T-helper 1 cell treated with Interleukin-12 subunit alpha and Interleukin-12 subunit beta and Interleukin-4 antibody, amounts not matched to agents 30 ng/mL and 1 ng/mL, for 36 hours (primary cell): ENCODE results near the gene DMC1. TPM values are rescaled to one million over a fixed set of nuclear protein-coding genes. Genes with fewer than 3 reads are reported as not detected.
"Not testable (repeated sequence)": the region's sequence is repeated elsewhere in the genome, so short reads cannot be mapped to it uniquely, and the experiment has no call there.

Experiments
- intact Hi-C: fragments of 100-400 bp; cut with micrococcal nuclease; formaldehyde crosslinking; loops from one replicate; pipeline ENCODE4 v1.15.1; 2024
- total RNA-seq: library from RNA; stranded (reverse); gene quantifications from 2 replicates; pipeline ENCODE4 v1.2.3, GENCODE V29; 2022

DMC1 gene
- total RNA-seq, 1 donor from 2014 or later, result 4.6 TPM

DNA sequence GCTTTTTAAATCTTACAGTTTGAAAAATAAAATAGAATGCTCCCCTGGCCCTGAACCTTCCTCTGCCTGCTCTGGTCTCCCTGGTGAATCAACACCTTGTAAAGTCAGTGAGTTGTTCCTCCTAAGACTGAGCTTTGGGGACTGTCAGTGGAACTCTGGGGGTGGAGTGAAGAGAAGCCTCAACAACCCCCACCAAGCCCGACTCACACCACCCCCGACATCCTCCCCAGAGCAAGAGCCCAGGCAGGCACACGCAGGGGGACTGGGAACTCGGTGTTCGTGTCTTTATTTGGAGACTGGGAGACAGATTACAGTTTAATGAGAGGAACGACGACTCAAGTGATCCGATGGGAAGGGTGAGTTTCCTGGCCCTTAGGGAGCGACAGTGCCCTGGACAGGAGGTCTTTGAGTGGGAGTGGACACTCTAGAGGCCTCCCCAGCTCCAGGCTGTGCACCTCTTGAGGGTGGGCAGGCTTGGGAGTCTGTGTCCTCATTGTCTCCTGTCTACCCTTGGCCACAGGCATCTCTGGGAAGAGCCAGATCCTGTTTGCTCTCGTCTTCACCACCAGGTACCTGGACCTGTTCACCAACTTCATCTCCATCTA is 95.9 kb downstream of the DMC1 start:
- intact Hi-C loops, result no loop called here

DNA sequence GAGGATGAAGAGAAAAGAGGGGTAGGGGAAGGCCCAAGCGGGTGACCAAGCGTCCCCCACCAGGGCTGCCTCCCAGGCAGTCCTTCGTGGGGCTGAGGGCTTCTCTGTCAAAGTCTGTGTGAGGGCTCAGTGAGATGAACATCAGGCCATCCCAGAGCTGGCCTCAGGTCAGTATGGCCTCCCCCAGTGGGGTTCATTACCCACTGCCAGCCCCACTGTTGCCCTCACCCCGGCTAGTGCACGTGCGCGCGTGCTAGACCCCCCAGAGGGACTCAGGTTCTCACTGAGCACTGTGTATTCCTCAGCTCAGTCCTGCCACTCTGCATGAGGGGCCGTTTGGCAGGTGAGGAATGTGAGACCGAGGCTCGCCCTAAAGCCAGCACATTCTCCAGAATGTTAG is 98.7 kb downstream of the DMC1 start:
- intact Hi-C loops, result no loop called here

DNA sequence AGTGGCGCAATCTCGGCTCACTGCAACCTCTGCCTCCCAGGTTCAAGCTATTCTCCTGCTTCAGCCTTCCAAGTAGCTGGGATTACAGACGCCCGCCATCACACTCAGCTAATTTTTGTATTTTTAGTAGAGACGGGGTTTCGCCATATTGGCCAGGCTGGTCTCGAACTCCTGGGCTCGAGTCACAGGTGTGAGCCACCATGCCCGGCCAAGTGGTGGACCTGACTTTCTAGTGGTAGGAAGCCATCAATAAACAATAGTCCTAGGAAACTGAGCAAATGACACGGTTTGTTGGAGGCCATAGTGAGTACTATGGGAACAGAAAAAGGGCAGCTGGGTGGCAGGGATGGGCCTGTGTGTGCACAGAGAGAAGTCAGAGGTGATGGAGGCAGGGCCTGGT is 99.8 kb downstream of the DMC1 start:
- intact Hi-C loops, result not testable (repeated sequence)

DNA sequence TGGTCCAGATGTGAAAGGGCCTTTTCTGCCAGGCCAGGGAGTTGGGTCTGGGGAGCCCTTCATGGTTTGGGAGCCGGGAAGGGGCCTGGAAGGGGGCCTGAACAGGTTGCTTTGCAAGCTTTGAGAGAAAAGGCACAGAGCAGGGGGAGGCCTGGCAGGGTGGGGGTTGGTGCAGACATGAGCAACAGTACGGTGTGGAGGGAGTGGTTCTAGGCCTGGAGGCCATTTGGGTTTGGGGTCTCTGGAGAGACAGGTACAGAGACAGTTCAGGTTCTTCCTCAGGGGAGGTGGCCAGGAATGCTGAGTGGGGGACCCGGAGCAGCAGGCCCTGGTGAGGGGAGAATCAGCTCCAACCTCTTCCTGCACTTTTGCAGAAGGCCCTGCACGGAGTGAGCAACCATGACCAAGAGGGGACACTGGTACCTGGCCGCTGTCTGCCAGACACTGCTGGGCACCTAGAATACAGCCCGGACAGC is 100.6 kb downstream of the DMC1 start:
- intact Hi-C loops, result loop anchor here (5.0 kb wide), 1 partner anchor 152 kb away; the partner anchor contains the start of gene CSNK1E

Other genes with a start within 250 kb of the DMC1 start
- not detected in 2 replicates for gene KCNJ4, start 115.0 kb downstream of the DMC1 start, total RNA-seq
- 0.95 and 0.98 TPM in 2 replicates for gene KDELR3, start 102.1 kb downstream of the DMC1 start, total RNA-seq
- gene DDX17, start 63.9 kb downstream of the DMC1 start, total RNA-seq, result 435 and 444 TPM in 2 replicates
- gene FAM227A, start 86.2 kb upstream of the DMC1 start, total RNA-seq, result 0.39 TPM in 1 of 2 replicates, not detected in the other
- 10.8 and 11.1 TPM in 2 replicates for gene CBY1, start 86.5 kb upstream of the DMC1 start, total RNA-seq
- 97.4 and 102 TPM in 2 replicates for gene TOMM22, start 111.8 kb upstream of the DMC1 start, total RNA-seq
- gene JOSD1, start 130.8 kb upstream of the DMC1 start, total RNA-seq, result 74.6 and 77.6 TPM in 2 replicates
- 99.9 and 104 TPM in 2 replicates for gene GTPBP1, start 135.8 kb upstream of the DMC1 start, total RNA-seq
- 518 and 541 TPM in 2 replicates for gene SUN2, start 185.8 kb upstream of the DMC1 start, total RNA-seq
- 7.6 and 8.6 TPM in 2 replicates for gene DNAL4, start 224.0 kb upstream of the DMC1 start, total RNA-seq